ENCODE results near the gene SMIM20.
A peak's percentile ranks its signal among the peaks of the same experiment; 100 is the strongest.
"Not testable (repeated sequence)": the region's sequence is repeated elsewhere in the genome, so short reads cannot be mapped to it uniquely, and the experiment has no call there.

SMIM20 gene

GRCh38 chr4:25901030-25901430 is 13.0 kb upstream of the SMIM20 start:
- Histone ChIP-seq H3K27me3 (ENCODE audit: control insufficient read depth, insufficient read depth, low read length) (no peaks in the 10 kb centered on the region), H3K9ac (ENCODE audit: low read length) (no peak overlapping the region), H3K36me3 (ENCODE audit: control insufficient read depth, insufficient read depth, low read length) (no peaks in the 10 kb centered on the region), H3K4me1 (ENCODE audit: control insufficient read depth, insufficient read depth, low read length) (no peaks in the 10 kb centered on the region), H3K27ac (ENCODE audit: low read depth, low read length) (no peak overlapping the region), H3K4me3 (ENCODE audit: low read length) (no peak overlapping the region)

GRCh38 chr4:25903900-25904747 is 9.9 kb upstream of the SMIM20 start:
- Histone ChIP-seq H3K36me3 (ENCODE audit: control insufficient read depth, insufficient read depth, low read length) (no peaks in the 10 kb centered on the region), H3K27me3 (ENCODE audit: control insufficient read depth, insufficient read depth, low read length) (no peaks in the 10 kb centered on the region), H3K4me3 (ENCODE audit: low read length) (no peak overlapping the region), H3K4me1 (ENCODE audit: control insufficient read depth, insufficient read depth, low read length) (no peaks in the 10 kb centered on the region), H3K9ac (ENCODE audit: low read length) (no peak overlapping the region), H3K27ac (ENCODE audit: low read depth, low read length) (no peak overlapping the region)

- Histone ChIP-seq H3K36me3 (ENCODE audit: control insufficient read depth, insufficient read depth, low read length) (no peaks in the 10 kb centered on the region), H3K9ac (ENCODE audit: low read length) (no peak overlapping the region), H3K27me3 (ENCODE audit: control insufficient read depth, insufficient read depth, low read length) (no peaks in the 10 kb centered on the region), H3K27ac (ENCODE audit: low read depth, low read length) (no peak overlapping the region), H3K4me1 (ENCODE audit: control insufficient read depth, insufficient read depth, low read length) (no peaks in the 10 kb centered on the region), H3K4me3 (ENCODE audit: low read length) (no peak overlapping the region)
Measured at GRCh38 chr4:25904748-25905082, 9.3 kb upstream of the SMIM20 start.

GRCh38 chr4:25905371-25905770 is 8.6 kb upstream of the SMIM20 start:
- no peak overlapping the region for H3K27ac ChIP-seq (ENCODE audit: low read depth, low read length)
- no peak overlapping the region for H3K9ac ChIP-seq (ENCODE audit: low read length)
- H3K4me3 ChIP-seq (ENCODE audit: low read length), result no peak overlapping the region
- no peaks in the 10 kb centered on the region for H3K27me3 ChIP-seq (ENCODE audit: control insufficient read depth, insufficient read depth, low read length)
- no peaks in the 10 kb centered on the region for H3K36me3 ChIP-seq (ENCODE audit: control insufficient read depth, insufficient read depth, low read length)
- H3K4me1 ChIP-seq (ENCODE audit: control insufficient read depth, insufficient read depth, low read length), result no peaks in the 10 kb centered on the region

GRCh38 chr4:25906113-25906512 is 7.9 kb upstream of the SMIM20 start:
- H3K36me3 ChIP-seq (ENCODE audit: control insufficient read depth, insufficient read depth, low read length); H3K27ac ChIP-seq (ENCODE audit: low read depth, low read length); H3K9ac ChIP-seq (ENCODE audit: low read length); H3K4me3 ChIP-seq (ENCODE audit: low read length); H3K4me1 ChIP-seq (ENCODE audit: control insufficient read depth, insufficient read depth, low read length); H3K27me3 ChIP-seq (ENCODE audit: control insufficient read depth, insufficient read depth, low read length): not testable (repeated sequence)

- H3K27ac ChIP-seq (ENCODE audit: low read depth, low read length), result no peak overlapping the region
- H3K4me1 ChIP-seq (ENCODE audit: control insufficient read depth, insufficient read depth, low read length), result peaks cover 3% of the 10 kb centered on the region
- H3K9ac ChIP-seq (ENCODE audit: low read length), result no peak overlapping the region
- no peak overlapping the region for H3K4me3 ChIP-seq (ENCODE audit: low read length)
- H3K27me3 ChIP-seq (ENCODE audit: control insufficient read depth, insufficient read depth, low read length), result no peaks in the 10 kb centered on the region
- no peaks in the 10 kb centered on the region for H3K36me3 ChIP-seq (ENCODE audit: control insufficient read depth, insufficient read depth, low read length)
Measured at GRCh38 chr4:25908491-25908901, 5.5 kb upstream of the SMIM20 start.

- no peak overlapping the region for H3K9ac ChIP-seq (ENCODE audit: low read length)
- no peaks in the 10 kb centered on the region for H3K36me3 ChIP-seq (ENCODE audit: control insufficient read depth, insufficient read depth, low read length)
- H3K4me3 ChIP-seq (ENCODE audit: low read length), result no peak overlapping the region
- no peaks in the 10 kb centered on the region for H3K27me3 ChIP-seq (ENCODE audit: control insufficient read depth, insufficient read depth, low read length)
- H3K27ac ChIP-seq (ENCODE audit: low read depth, low read length), result no peak overlapping the region
- peaks cover 3% of the 10 kb centered on the region for H3K4me1 ChIP-seq (ENCODE audit: control insufficient read depth, insufficient read depth, low read length)
Measured at GRCh38 chr4:25911356-25911755, 2.7 kb upstream of the SMIM20 start.

- Histone ChIP-seq H3K36me3 (ENCODE audit: control insufficient read depth, insufficient read depth, low read length) (no peaks in the 10 kb centered on the region), H3K9ac (ENCODE audit: low read length) (peak overlapping the region; percentile 85), H3K27ac (ENCODE audit: low read depth, low read length) (peak overlapping the region; percentile 83)
Measured at GRCh38 chr4:25913056-25913850, 767 bp upstream of the SMIM20 start.

GRCh38 chr4:25914670-25915352 is 791 bp downstream of the SMIM20 start:
- Histone ChIP-seq H3K36me3 (ENCODE audit: control insufficient read depth, insufficient read depth, low read length) (no peaks in the 10 kb centered on the region), H3K27ac (ENCODE audit: low read depth, low read length) (peak overlapping the region; percentile 89), H3K4me3 (ENCODE audit: low read length) (peak overlapping the region; percentile 89), H3K9ac (ENCODE audit: low read length) (no peak overlapping the region), H3K4me1 (ENCODE audit: control insufficient read depth, insufficient read depth, low read length) (peaks cover 3% of the 10 kb centered on the region), H3K27me3 (ENCODE audit: control insufficient read depth, insufficient read depth, low read length) (no peaks in the 10 kb centered on the region)

More at GRCh38 chr4:25913056-25913850, 767 bp upstream of the SMIM20 start:
- peak overlapping the region; percentile 96 for H3K4me3 ChIP-seq (ENCODE audit: low read length)
- no peaks in the 10 kb centered on the region for H3K27me3 ChIP-seq (ENCODE audit: control insufficient read depth, insufficient read depth, low read length)
- H3K4me1 ChIP-seq (ENCODE audit: control insufficient read depth, insufficient read depth, low read length), result peaks cover 3% of the 10 kb centered on the region

GRCh38 chr4:25915353-25915705 is 1.3 kb downstream of the SMIM20 start:
- Histone ChIP-seq H3K4me3 (ENCODE audit: low read length) (no peak overlapping the region), H3K9ac (ENCODE audit: low read length) (no peak overlapping the region), H3K27ac (ENCODE audit: low read depth, low read length) (no peak overlapping the region), H3K27me3 (ENCODE audit: control insufficient read depth, insufficient read depth, low read length) (no peaks in the 10 kb centered on the region), H3K36me3 (ENCODE audit: control insufficient read depth, insufficient read depth, low read length) (no peaks in the 10 kb centered on the region), H3K4me1 (ENCODE audit: control insufficient read depth, insufficient read depth, low read length) (peaks cover 3% of the 10 kb centered on the region)

GRCh38 chr4:25916870-25917269 is 2.9 kb downstream of the SMIM20 start:
- Histone ChIP-seq H3K9ac (ENCODE audit: low read length) (no peak overlapping the region), H3K27me3 (ENCODE audit: control insufficient read depth, insufficient read depth, low read length) (no peaks in the 10 kb centered on the region), H3K36me3 (ENCODE audit: control insufficient read depth, insufficient read depth, low read length) (no peaks in the 10 kb centered on the region)

GRCh38 chr4:25919676-25920075 is 5.7 kb downstream of the SMIM20 start:
- Histone ChIP-seq H3K9ac (ENCODE audit: low read length) (no peak overlapping the region), H3K36me3 (ENCODE audit: control insufficient read depth, insufficient read depth, low read length) (no peaks in the 10 kb centered on the region), H3K27me3 (ENCODE audit: control insufficient read depth, insufficient read depth, low read length) (no peaks in the 10 kb centered on the region), H3K4me3 (ENCODE audit: low read length) (no peak overlapping the region), H3K4me1 (ENCODE audit: control insufficient read depth, insufficient read depth, low read length) (no peaks in the 10 kb centered on the region), H3K27ac (ENCODE audit: low read depth, low read length) (no peak overlapping the region)

More at GRCh38 chr4:25916870-25917269, 2.9 kb downstream of the SMIM20 start:
- no peak overlapping the region for H3K27ac ChIP-seq (ENCODE audit: low read depth, low read length)
- peaks cover 3% of the 10 kb centered on the region for H3K4me1 ChIP-seq (ENCODE audit: control insufficient read depth, insufficient read depth, low read length)
- H3K4me3 ChIP-seq (ENCODE audit: low read length), result no peak overlapping the region

All from rectal smooth muscle tissue (tissue), 1 donor.